Natural killer cell (primary cell): Measurements from ENCODE around the gene FIG4. TPM values are rescaled to one million over a fixed set of nuclear protein-coding genes. Genes with fewer than 3 reads are reported as not detected.

Experiments
- ATAC-seq, 3 donors: fragments of 150-1000 bp in 2 of 3; fragments of 200-7000 bp in 1 of 3; cut with Tn5 transposase; 1 replicate in 1 of 3; 2 replicates in 2 of 3; pipeline ENCODE4 v1.10.0; 2021; ENCODE audit warnings: mild to moderate bottlenecking in 2 of 3, moderate library complexity in 2 of 3
- DNase-seq, 2 donors: peaks; one replicate each; pipeline versions ENCODE4 v3.0.0 to v3.0.0-alpha.2; 2013 to 2021; ENCODE audit warnings: mixed read lengths in 1 of 2
- H3K27ac ChIP-seq: one replicate; pipeline ENCODE4 v1.5.1; 2013; ENCODE audit warnings: mild to moderate bottlenecking, low read length
- H3K27me3 ChIP-seq: one replicate; pipeline ENCODE4 v1.6.1; 2013; ENCODE audit warnings: low read length; ENCODE audit not compliant: control insufficient read depth, insufficient read depth
- H3K36me3 ChIP-seq: one replicate; pipeline ENCODE4 v1.6.1; 2013; ENCODE audit warnings: low read length; ENCODE audit not compliant: control insufficient read depth, insufficient read depth
- H3K4me1 ChIP-seq: one replicate; pipeline ENCODE4 v1.6.1; 2013; ENCODE audit warnings: low read length; ENCODE audit not compliant: control insufficient read depth, insufficient read depth
- H3K4me3 ChIP-seq: one replicate; pipeline ENCODE4 v1.5.1; 2013; ENCODE audit warnings: low read length
- H3K9me3 ChIP-seq: one replicate; pipeline ENCODE4 v1.6.1; 2013; ENCODE audit warnings: low read length; ENCODE audit not compliant: control insufficient read depth, insufficient read depth
- H3K27ac Mint-ChIP-seq, 2 donors: one replicate each; pipeline ENCODE4 v1.8.0; 2022; ENCODE audit warnings: mild to moderate bottlenecking in 2 of 2, mixed read lengths in 2 of 2, moderate library complexity in 1 of 2
- H3K27me3 Mint-ChIP-seq, 2 donors: one replicate each; pipeline ENCODE4 v1.8.0; 2022; ENCODE audit warnings: low read depth in 2 of 2, mixed read lengths in 2 of 2
- H3K36me3 Mint-ChIP-seq: one replicate; pipeline ENCODE4 v1.8.0; 2022; ENCODE audit warnings: mixed read lengths
- H3K4me1 Mint-ChIP-seq, 2 donors: one replicate each; pipeline ENCODE4 v1.8.0; 2022; ENCODE audit warnings: mixed read lengths in 2 of 2
- H3K4me3 Mint-ChIP-seq: one replicate; pipeline ENCODE4 v1.8.0; 2022; ENCODE audit warnings: mild to moderate bottlenecking, moderate library complexity, mixed read lengths
- H3K9me3 Mint-ChIP-seq, 2 donors: one replicate each; pipeline ENCODE4 v1.8.0; 2022; ENCODE audit warnings: mixed read lengths in 2 of 2
- CTCF ChIP-seq: fragments of 200-600 bp; IDR thresholded peaks from one replicate; pipeline ENCODE4 v1.8.0; 2022; ENCODE audit warnings: antibody characterized with exemption
- WGBS: methylation state at CpG from one replicate; pipeline ENCODE4 v1.1.7; 2013; ENCODE audit warnings: missing lambda C conversion rate; ENCODE audit not compliant: insufficient coverage; 5-methylcytosine and 5-hydroxymethylcytosine counted together
- intact Hi-C: fragments of 100-400 bp; cut with micrococcal nuclease; formaldehyde crosslinking; loops from one replicate; pipeline ENCODE4 v1.14.2; 2022
- total RNA-seq, 4 donors: library from RNA; stranded (reverse); fragments of 120-200 nt in 1 of 4; gene quantifications; one replicate each; pipeline versions ENCODE4 v1.2.3 to v1.2.4, GENCODE V29; 2013 to 2022

FIG4 gene
- total RNA-seq, 3 donors from 2014 or later (not counting 1 experiment from before 2014, with no cell fraction given) = 15.7 to 38.5 (median 20.7) TPM

GRCh38 chr6:109783250-109783986 lies 92.3 kb downstream of the FIG4 start:
- Histone ChIP-seq H3K4me1 (no peaks in the 10 kb centered on the region), H3K9me3 (no peaks in the 10 kb centered on the region), H3K27me3 (no peaks in the 10 kb centered on the region), H3K36me3 (peaks cover 22% of the 10 kb centered on the region), H3K4me3 (no peak overlapping the region), H3K27ac (no peak overlapping the region)
- intact Hi-C loops = loop anchor here (1.0 to 2.0 kb wide), 2 partner anchors 78 to 257 kb away; no protein-coding TSS in a partner anchor
- no peaks in the 10 kb centered on the region for H3K9me3 Mint-ChIP-seq
- WGBS = 94% methylated on average over 3 of the region's 4 CpGs
- peak; percentile 42 for TF ChIP-seq CTCF
- peaks cover 0 to 5% of the 10 kb centered on the region in 2 donors for H3K4me1 Mint-ChIP-seq
- ATAC-seq (peak; percentile 42 to 69 (median 56)), DNase-seq (peak in 1 of 2 donors; percentile 16)
- H3K27me3 Mint-ChIP-seq = no peaks in the 10 kb centered on the region
- no peak overlapping the region for H3K27ac Mint-ChIP-seq
- H3K36me3 Mint-ChIP-seq = peaks cover 8% of the 10 kb centered on the region
- no peak overlapping the region for H3K4me3 Mint-ChIP-seq

- no peak overlapping the region for H3K27ac ChIP-seq
- WGBS = 100% methylated on average over 1 of the region's 2 CpGs
- H3K4me3 Mint-ChIP-seq = no peak overlapping the region
- H3K36me3 Mint-ChIP-seq = no peaks in the 10 kb centered on the region
- no peak for ATAC-seq
- intact Hi-C loops = no loop called here
- H3K36me3 ChIP-seq = peaks cover 30% of the 10 kb centered on the region
- no peaks in the 10 kb centered on the region for H3K27me3 ChIP-seq
- TF ChIP-seq CTCF = no peak
- H3K9me3 Mint-ChIP-seq = no peaks in the 10 kb centered on the region
- H3K9me3 ChIP-seq = no peaks in the 10 kb centered on the region
- no peak overlapping the region for H3K4me3 ChIP-seq
- H3K4me1 Mint-ChIP-seq = no peaks in the 10 kb centered on the region
- no peaks in the 10 kb centered on the region for H3K27me3 Mint-ChIP-seq
- H3K4me1 ChIP-seq = no peaks in the 10 kb centered on the region
- no peak for DNase-seq
- no peak overlapping the region for H3K27ac Mint-ChIP-seq
Observed at GRCh38 chr6:109787312-109787711, 96.2 kb downstream of the FIG4 start.

GRCh38 chr6:109788687-109789086 lies 97.6 kb downstream of the FIG4 start:
- H3K4me1 ChIP-seq = no peaks in the 10 kb centered on the region
- no peak for DNase-seq
- no peak for TF ChIP-seq CTCF
- H3K9me3 ChIP-seq = no peaks in the 10 kb centered on the region
- no peaks in the 10 kb centered on the region for H3K36me3 Mint-ChIP-seq
- H3K4me1 Mint-ChIP-seq = no peaks in the 10 kb centered on the region
- H3K36me3 ChIP-seq = peaks cover 37% of the 10 kb centered on the region
- H3K4me3 Mint-ChIP-seq = no peak overlapping the region
- no peak overlapping the region for H3K27ac Mint-ChIP-seq
- 98% methylated on average over 3 of the region's 3 CpGs for WGBS
- no peaks in the 10 kb centered on the region for H3K9me3 Mint-ChIP-seq
- H3K27me3 Mint-ChIP-seq = no peaks in the 10 kb centered on the region
- ATAC-seq = no peak
- no peak overlapping the region for H3K4me3 ChIP-seq
- H3K27ac ChIP-seq = no peak overlapping the region
- intact Hi-C loops = no loop called here
- H3K27me3 ChIP-seq = no peaks in the 10 kb centered on the region

- intact Hi-C loops = no loop called here
- ATAC-seq (no peak), DNase-seq (no peak)
- no peak for TF ChIP-seq CTCF
- Histone ChIP-seq H3K9me3 (no peaks in the 10 kb centered on the region), H3K27me3 (no peaks in the 10 kb centered on the region), H3K4me3 (no peak overlapping the region), H3K27ac (no peak overlapping the region), H3K4me1 (no peaks in the 10 kb centered on the region), H3K36me3 (peaks cover 40% of the 10 kb centered on the region)
- Mint-ChIP-seq H3K4me1 (no peaks in the 10 kb centered on the region), H3K4me3 (no peak overlapping the region), H3K27me3 (no peaks in the 10 kb centered on the region), H3K36me3 (no peaks in the 10 kb centered on the region), H3K9me3 (no peaks in the 10 kb centered on the region), H3K27ac (no peak overlapping the region)
- 57% methylated on average over 1 of the region's 1 CpG for WGBS
Observed at GRCh38 chr6:109790131-109790530, 99.0 kb downstream of the FIG4 start.
